Activated T-helper 1 cell treated with Interleukin-2 at 50 U/mL for 16 hours (primary cell): ENCODE measurements around the gene MGMT.

Source experiments
- DNase-seq: peaks from one replicate; pipeline ENCODE4 v3.0.0-alpha.2; 2020; ENCODE audit warnings: low read depth

Gene MGMT

GRCh38 chr10:129594811-129595210 is 127.8 kb downstream of the MGMT start:
- no peak for DNase-seq

GRCh38 chr10:129598413-129598812 is 131.4 kb downstream of the MGMT start:
- DNase-seq = no peak

DNA sequence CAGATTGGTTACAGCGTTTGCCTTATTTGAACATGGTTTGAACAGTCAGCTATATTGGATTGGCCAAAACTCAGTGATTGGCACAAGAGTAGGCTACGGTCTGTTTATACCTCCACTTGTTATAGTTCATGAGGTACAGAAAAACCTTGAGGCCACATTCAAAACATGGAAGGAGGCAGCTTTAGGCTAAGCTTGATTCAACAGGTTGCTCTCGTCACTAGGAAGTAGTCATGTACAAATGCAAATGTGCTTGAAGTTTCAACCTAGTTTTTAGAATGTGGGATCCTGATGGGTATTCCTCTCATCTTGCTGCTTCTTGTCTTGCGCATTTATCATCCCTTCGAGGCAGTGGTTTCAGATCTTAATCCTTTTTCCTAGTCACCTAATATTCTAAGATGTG is 132.1 kb downstream of the MGMT start:
- no peak for DNase-seq

GRCh38 chr10:129601737-129602136 is 134.7 kb downstream of the MGMT start:
- no peak for DNase-seq

GRCh38 chr10:129602938-129603535 is 136.0 kb downstream of the MGMT start:
- DNase-seq = no peak

- no peak for DNase-seq
These were observed 137.4 kb downstream of the MGMT start for GRCh38 chr10:129604333-129605032.

GRCh38 chr10:129605266-129605985 is 138.4 kb downstream of the MGMT start:
- DNase-seq = no peak

GRCh38 chr10:129605986-129606518 is 139.0 kb downstream of the MGMT start:
- DNase-seq = no peak

DNA sequence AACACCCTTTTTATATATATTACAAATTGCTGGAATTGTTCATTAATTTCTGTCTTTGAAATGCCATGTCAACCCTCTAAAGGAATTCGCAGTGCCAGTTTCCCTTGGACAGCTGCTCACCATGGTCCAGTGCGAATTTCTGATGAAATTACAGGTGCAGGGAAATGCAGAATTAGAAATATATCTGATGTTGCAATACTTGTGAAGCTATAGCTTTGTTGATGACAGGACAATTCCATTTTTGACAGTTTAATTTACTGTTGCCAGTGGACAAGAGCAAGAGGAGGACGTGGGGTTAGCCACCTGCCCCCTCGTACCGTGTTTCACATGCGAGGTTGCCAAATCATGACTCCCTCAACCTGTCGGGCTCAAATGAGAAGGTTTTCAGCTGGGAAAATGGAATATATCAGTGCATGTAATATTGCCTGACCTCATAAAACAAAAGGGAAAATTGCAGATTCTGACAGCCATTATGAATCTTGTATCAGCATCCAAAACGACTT is 140.6 kb downstream of the MGMT start:
- DNase-seq = no peak

DNA sequence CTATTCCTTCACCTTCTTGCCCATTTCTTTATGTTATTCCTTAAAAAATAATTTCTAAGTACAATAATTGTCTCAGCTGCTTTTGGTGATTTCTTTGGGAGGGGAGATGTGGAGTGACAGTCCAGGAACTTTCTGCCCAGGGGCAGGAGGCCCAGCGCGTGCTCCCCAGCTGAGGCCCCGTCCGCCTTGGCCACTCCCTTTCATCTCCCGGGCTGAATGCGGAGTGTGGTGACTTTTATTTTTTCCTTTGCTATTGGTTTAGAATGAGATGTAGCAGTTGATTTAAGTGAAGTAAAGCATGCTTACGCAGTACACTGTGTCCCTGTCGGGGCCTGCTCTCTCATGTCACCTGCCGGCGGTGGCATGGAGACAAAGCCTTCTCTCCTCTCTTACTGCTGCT is 141.6 kb downstream of the MGMT start:
- no peak for DNase-seq

- no peak for DNase-seq
These were observed 142.5 kb downstream of the MGMT start for GRCh38 chr10:129609551-129609950.

DNA sequence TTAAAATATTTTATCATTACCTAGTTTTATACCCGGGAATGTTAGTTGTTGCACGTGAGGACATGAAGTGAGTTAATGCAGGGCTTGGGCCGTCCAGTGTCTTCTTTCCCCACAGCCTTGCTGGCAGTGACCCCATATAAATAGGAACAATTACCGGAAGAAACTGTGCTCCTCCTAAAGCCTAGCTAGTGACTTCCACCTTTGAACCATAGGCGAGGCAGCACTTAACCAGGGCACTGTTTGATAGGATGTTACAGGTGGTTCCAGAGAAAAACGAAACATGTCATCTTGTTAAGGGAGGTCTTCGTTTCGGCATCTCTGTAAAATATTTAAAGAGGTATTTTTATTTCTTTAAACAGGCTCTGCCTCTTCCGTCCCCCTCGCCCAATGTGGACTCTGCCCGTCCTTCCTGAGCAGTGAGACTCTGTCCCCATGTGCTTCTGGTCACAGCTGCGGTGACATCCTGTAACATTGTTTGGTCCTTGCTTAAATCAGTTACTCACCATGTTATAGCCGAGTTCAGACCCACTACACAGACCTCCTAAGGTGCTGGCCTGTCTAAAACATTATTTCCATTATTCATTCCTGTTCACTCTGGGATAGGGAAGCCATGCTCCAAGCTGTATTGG is 145.6 kb downstream of the MGMT start:
- no peak for DNase-seq

DNA sequence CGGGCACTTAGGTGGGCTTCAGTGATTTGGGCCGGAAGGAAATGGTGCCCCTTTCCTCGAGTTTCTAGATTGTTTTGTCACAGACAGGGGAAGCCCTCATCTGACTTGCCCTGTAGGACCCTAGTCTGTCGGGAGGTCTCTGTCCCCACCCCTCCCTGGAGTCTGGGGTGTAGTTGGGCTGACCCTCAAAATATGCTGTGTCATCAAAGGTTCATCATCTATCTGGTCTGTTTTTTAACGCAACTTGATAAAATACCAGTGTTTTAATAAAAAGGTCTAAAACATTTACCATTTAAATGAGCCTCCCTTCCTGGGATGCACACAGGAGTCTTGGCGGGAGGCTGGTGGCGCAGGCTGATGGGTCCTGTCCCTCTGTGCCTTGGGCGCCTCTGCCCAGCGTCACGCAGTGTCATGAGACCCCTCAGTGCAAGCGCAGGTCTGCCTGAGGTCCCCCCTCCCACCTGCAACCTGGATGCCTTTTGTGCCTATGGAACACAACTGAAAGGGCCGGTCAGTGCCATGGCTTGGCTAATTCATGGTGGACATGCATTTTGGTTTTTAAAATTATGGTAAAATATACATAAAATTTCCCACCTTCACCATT is 146.4 kb downstream of the MGMT start:
- DNase-seq = no peak

- DNase-seq = no peak
These were observed 147.3 kb downstream of the MGMT start for GRCh38 chr10:129614341-129614740.

DNA sequence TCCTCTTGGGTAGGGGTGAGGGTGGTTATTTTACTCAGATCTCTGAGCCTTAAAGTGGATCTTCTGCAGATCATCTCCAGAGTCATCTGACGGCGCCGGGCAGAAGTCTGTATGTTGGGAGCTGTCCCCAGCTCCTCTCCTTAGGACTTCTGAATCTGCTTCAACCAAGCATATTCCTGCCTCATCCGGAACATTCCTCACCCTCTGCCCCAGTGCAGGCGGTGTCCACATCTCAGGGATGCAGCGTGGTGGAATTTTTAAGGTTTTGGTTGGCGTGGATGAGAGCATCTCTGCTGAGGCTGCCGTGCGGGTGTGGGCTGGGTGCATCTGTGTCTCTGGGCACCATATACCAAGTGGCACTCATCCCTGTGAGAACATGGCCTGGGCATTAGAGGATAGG is 148.3 kb downstream of the MGMT start:
- DNase-seq = no peak

DNA sequence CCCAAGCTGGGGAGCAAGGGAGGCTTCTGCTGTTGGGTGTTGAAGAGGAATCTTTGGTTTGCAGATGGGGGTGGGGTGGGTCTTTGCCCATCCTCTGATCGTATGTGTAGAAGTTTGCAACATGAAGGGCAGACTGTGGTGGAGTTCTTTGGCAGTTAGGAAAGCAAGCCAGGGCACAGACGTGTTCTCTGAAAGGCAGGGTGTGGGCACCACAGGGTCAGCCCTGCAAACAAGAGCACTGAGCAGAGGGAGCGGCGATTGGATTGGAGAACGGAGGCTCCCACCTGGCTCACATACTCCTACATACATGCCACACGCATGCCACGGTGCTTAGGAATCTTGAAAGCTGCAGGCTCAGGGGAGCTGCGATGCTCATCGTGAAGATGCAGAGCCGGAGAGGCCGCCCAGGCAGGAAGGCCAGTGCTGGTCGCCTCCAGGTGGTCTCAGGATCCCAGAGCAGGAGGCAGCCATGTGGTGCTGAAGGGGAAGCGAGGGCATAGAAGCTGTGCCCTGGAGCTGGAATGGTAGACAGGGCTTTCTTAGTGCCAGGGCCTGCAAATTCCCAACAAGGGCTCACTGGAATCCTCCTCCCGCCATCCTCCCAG is 149.0 kb downstream of the MGMT start:
- DNase-seq = no peak

GRCh38 chr10:129617768-129618167 is 150.7 kb downstream of the MGMT start:
- DNase-seq = no peak

GRCh38 chr10:129621062-129621461 is 154.0 kb downstream of the MGMT start:
- no peak for DNase-seq

- DNase-seq = no peak
These were observed 154.7 kb downstream of the MGMT start for GRCh38 chr10:129621693-129622092.

GRCh38 chr10:129622291-129622690 is 155.2 kb downstream of the MGMT start:
- DNase-seq = no peak

DNA sequence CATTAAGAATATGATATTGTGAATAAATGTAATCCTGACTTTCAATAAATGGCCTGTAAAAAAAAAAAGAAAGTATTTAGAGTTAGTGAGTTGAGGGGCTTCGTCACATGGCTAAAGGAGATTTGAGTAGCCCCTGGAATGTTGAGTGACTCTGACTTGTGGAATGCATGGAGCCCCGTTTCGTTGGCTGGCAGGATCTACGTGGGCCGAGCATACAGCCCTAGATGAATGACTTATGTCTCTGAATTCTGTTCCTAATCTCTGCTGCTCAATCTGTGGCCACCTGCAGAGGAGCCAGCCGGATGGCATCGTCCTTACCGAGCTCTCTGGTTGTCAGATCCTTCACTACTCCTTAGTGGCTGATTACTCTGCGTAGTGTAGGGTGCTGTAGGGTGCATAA is 155.7 kb downstream of the MGMT start:
- DNase-seq = no peak

GRCh38 chr10:129624526-129624925 is 157.5 kb downstream of the MGMT start:
- no peak for DNase-seq
